Activated effector memory CD4-positive, alpha-beta T cell treated with Interleukin-2 at 50 U/mL for 16 hours (primary cell): Measurements from ENCODE around the gene GPT2.

Experiments
- DNase-seq: peaks from one replicate; pipeline ENCODE4 v3.0.0-alpha.2; 2020

GPT2 gene, protein sequence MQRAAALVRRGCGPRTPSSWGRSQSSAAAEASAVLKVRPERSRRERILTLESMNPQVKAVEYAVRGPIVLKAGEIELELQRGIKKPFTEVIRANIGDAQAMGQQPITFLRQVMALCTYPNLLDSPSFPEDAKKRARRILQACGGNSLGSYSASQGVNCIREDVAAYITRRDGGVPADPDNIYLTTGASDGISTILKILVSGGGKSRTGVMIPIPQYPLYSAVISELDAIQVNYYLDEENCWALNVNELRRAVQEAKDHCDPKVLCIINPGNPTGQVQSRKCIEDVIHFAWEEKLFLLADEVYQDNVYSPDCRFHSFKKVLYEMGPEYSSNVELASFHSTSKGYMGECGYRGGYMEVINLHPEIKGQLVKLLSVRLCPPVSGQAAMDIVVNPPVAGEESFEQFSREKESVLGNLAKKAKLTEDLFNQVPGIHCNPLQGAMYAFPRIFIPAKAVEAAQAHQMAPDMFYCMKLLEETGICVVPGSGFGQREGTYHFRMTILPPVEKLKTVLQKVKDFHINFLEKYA

GRCh38 chr16:46883690-46884512, at the start of gene GPT2:
Gene GPT2 (plus strand): TSS chr16:46884362. CDS start chr16:46884716, 354 bp downstream.
- DNase-seq = peak; percentile 59

GRCh38 chr16:46836534-46837530, 47.3 kb upstream of the GPT2 start:
- no peak for DNase-seq

DNA sequence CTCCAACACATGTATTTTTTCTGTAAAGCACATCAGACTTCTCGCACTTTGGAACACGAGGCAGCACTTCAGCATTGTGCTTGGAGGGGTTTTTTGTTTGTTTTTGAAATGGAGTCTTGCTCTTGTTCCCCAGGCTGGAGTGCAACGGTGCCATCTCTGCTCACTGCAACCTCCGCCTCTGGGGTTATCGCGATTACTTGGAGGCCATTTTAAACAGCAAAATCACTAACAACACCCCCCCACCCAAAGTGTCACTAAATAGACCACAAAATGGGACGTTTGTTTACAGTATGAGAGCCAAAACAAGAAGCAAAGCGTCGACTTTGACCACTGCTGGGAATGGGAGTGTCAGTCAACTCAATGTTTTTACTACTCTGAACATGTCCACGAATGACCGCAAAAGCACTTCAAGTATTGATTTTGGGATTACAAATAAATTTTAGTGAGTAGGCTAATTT, 44.1 kb upstream of the GPT2 start:
- DNase-seq = no peak

- DNase-seq = no peak
These were observed 41.8 kb upstream of the GPT2 start for GRCh38 chr16:46842192-46842895.

DNA sequence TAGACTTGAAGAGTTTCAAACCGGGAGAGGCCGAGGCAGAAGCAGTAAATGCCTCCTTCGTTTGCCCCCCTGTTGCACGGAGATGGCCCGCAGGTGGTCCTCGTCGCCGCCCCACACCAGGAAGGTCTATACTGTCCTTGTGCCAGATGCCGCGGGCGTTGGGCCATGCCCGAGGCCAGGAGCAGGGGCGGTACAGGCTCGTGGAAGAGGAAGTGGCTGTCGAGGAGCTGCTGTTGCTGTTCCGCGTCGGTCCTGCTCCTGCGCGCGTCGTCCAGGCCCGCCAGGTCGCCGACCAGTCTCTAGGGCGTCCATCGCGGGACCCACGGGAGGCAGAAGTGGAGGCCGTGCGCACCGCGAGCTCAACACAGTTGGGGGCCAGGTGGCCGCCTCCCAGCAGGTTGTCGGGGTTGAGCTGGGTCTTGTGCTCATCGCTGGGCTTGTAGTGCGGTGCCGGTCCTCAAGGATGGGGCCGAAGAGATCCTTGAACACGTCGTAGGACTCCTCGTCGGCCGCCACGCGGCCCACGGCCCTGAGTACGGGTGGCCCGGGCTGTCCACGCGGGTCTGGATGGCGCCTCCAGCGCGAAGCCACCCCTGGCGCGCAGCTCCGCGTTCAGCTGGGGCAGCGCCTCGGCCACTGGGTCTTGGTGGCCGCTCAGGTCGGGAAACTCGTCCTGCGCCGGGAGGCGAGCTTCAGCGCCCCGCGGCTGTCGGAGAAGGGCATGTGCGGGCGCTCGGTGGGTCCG, 40.1 kb upstream of the GPT2 start:
- no peak for DNase-seq

DNA sequence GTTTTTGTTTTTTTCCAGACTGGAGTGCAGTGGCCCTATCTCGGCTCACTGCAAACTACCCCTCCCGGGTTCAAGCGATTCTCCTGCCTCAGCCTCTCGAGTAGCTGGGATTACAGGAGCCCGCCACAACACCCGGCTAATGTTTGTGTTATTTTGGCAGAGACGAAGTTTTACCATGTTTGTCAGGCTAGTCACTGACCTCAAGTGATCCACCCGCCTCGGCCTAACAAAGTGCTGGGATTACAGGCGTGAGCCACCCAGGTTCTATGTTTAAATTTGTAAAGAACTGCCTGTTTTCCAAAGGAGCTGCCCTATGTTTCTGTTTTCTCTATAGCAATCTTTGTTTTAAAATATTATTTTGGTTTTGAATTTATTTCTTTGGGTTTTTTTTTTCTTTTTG, 39.4 kb upstream of the GPT2 start:
- DNase-seq = no peak

GRCh38 chr16:46845952-46846351, 38.2 kb upstream of the GPT2 start:
- DNase-seq = no peak

DNA sequence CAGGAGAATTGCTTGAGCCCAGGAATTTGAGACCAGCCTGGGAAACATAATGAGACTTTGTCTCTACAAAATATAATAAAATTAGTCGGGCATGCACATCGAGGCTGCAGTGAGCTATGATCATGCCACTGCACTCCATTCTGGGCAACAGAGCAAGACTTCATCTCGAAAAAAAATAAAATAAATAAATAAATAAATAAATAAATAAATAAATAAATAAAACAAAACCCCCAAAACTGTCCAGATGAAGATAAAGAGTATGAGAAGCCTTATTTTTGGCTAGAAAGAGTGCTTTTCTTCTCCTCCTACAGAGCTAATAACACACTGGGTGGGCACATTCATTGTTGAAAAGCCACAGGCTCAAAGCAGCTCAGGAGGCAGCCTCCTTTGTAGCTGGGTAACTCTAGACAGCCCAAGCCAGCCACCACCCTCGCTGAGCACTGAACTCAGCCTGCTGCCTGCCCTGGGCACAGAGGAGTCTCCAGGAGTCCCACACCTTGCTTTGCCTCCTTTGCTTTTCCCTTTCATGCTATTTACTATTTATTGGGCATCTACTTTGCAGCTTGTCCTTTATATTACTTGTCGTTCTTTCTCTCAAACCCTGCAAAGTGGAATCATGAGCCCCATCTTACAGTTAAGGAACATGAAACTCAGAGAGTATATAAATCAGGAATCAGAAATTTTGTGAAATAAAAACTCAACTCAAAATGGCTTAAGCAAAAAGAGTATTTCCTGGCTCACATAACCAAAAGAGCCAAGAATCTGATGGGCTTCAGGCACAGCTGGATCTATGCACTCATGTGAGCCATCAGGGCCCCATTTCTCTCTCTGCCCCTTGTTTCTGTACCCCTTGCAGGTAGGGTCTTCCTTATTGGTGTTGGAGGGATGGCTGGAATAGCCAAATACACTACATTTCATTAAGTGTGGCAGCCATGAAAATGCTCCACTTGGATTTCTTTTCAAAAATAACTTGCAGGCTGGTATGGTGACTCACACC, 35.1 kb upstream of the GPT2 start:
- no peak for DNase-seq

- DNase-seq = no peak
These were observed 33.3 kb upstream of the GPT2 start for GRCh38 chr16:46850619-46851555.

DNA sequence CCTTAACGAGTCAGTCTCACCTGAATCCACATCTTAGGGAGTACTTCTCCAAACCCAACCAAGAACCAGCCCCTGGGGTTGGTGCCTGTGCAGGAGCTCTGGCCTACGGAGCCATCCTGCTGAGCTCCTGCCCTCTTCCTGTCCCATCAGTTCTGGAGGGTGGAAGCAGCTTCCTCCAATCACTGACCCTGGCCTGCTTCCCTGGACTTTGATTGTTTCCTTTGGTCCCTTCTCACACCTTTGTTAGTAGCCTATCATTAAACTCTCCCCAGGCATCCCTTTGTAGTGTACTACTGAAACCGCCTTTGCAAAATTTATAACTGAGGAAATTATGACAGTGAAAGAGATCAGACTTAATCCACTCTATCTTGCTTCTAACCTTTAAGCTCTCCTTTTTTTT, 32.0 kb upstream of the GPT2 start:
- DNase-seq = no peak

DNA sequence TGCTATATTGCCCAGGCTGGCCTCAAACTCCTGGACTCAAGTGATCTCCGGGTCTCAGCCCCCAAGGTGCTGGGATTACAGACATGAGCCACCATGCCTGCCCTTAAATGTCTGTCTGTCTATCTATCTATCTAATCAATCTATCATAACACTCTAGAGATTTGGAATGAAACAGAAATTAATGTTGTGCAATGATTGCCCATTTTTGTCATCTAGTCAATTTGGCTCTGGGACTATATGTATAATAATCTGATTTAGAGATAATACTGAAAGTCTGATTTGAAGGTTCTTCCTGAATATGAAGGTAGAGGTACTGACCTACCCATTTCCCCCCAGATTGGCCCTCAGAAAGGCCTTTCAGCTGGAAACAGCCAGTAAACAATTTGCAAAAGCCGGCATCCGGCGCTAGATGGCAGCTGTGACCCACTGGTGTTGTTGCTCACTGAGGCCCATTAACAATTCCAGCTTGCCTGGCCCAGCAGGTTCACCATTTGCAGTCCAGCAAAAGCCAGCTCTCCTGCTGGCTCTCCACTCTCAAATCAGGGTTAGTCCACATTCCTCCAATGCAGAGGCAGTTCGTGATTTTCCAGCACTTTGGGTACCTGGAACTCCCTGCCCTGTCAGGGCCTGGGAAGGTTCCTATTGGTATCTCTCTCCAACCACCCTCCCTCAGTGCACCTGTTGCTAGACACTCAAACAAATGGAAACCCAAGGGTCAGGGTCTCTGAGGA, 30.3 kb upstream of the GPT2 start:
- peak; percentile 32 for DNase-seq

GRCh38 chr16:46854846-46855245, 29.3 kb upstream of the GPT2 start:
- DNase-seq = no peak

- no peak for DNase-seq
These were observed 28.8 kb upstream of the GPT2 start for GRCh38 chr16:46855389-46855788.

- no peak for DNase-seq
These were observed 26.7 kb upstream of the GPT2 start for GRCh38 chr16:46857368-46857945.

DNA sequence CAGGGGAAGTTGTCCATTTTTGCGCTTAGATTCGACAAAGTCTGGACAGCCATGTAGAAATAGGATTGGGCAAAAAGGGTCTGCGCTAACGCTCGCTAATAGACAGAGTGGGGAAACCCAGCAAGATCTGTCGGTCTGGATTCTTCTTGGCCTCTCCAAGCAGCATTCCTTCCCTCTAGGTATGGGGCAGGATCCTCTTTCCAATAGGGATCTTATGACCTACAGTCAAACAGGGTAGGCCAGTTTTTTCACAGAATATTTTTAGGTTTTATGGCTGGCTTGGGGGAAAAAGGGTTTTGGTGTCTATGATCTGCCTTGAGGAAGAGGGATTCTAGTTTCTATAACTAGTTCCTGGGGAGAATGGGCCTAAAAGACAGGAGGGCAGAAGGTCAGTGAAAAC, 26.0 kb upstream of the GPT2 start:
- DNase-seq = no peak

DNA sequence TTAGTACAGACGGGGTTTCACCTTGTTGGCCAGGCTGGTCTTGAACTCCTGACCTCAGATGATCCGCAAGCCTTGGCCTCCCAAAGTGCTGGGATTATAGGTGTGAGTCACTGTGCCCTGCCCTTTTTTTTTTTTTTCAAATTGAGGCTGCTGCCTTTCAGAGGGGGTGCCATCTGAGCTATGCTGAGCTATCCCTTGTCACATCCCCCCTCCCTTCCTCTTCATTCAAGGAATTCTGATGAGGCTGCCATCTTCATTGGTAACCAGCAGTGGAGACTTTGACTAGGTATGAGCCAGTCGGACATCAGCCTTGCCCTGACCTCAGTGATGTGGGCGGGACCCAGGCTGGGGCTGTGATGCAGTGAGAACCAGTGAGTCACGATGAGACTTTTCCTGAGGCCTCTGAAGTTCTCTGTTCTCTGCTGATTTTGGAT, 24.4 kb upstream of the GPT2 start:
- DNase-seq = no peak
